ENCODE measurements around the gene OPCML.

OPCML gene

DNA sequence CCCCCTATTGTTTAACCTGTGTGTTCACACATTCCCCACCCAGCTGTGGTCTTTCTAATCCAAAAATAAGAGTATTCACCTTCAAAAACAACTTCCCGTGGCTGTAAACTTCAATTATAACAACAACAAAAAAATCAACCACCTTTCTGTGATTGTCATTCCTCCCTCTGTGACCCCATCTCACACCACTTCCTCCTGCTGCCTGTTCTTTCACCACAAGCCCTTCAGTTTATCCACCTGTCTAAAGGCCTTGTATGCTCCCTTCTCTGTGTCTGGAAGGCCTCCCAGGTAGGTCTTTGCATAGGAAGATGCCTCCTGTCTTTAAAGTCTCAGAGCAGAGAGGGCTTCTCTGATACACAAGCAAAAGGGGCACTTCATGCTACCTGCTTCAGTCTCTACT, 707.7 kb downstream of the OPCML start:
- no peaks in the 10 kb centered on the region for H3K4me1 Mint-ChIP-seq
- no peaks in the 10 kb centered on the region for H3K9me3 Mint-ChIP-seq
- no peak overlapping the region for H3K27ac Mint-ChIP-seq
- no peak overlapping the region for H3K4me3 Mint-ChIP-seq
- no peaks in the 10 kb centered on the region for H3K36me3 Mint-ChIP-seq
- H3K27me3 Mint-ChIP-seq = no peaks in the 10 kb centered on the region

DNA sequence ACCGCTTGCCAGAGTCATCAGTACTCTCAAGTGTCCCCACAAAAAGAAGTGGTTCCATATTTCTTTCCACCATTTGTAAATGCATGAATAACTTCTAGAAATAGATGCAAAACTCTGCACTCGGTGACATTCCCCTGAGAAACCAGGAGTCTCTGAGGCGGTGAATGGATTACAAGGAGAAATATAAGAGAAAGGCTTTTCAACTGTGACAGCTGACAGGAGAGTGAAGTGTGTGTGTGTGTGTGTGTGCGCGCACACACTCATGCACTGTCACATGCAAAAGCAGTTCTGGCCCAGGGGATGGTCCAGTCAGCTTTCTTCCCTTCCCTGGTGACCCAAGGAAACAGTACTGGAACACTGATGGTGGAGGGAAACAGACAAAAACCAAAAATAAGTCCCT, 710.0 kb downstream of the OPCML start:
- H3K27ac Mint-ChIP-seq = no peak overlapping the region
- H3K4me1 Mint-ChIP-seq = no peaks in the 10 kb centered on the region
- no peaks in the 10 kb centered on the region for H3K27me3 Mint-ChIP-seq
- H3K9me3 Mint-ChIP-seq = no peaks in the 10 kb centered on the region
- H3K36me3 Mint-ChIP-seq = no peaks in the 10 kb centered on the region
- no peak overlapping the region for H3K4me3 Mint-ChIP-seq

DNA sequence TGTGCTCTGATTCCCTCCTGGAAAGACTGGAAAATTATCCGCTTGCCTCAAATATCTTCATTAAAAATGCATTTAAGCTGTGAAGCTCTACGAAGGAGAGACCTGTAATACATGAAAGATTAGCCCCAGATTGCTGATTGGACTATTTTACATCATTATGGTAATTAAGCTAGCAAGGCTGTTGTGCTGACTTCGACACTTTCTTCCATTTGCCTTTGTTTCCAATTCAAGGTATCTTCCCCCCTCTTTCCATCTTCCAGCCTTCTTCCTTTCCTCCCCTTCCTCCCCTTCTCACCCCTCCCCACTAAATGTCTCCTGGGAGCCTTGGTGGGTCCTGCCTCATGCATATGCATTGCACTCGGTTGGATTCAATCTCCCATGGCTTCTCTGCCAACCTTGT, 710.8 kb downstream of the OPCML start:
- Mint-ChIP-seq H3K27ac (no peak overlapping the region), H3K36me3 (no peaks in the 10 kb centered on the region), H3K27me3 (no peaks in the 10 kb centered on the region), H3K4me3 (no peak overlapping the region), H3K4me1 (no peaks in the 10 kb centered on the region), H3K9me3 (no peaks in the 10 kb centered on the region)

DNA sequence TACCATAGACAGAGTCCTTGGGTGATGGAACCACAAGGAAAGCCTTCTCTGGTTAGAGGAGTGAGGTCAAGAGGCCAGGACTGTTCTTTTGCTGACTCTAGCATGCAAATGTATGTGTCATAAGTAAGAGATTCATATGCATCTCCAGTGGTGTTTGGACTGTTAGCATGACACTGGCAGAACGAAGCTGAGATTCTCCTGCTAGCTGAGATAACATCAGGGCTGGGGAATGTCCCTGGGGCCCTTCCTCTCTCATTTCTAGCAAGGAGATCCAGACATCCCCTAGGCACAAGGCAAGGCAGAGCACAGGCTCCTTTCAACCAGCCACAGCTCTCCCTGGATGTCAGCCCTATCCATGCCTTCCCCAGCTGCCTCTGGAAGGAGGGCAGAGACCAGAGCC, 711.3 kb downstream of the OPCML start:
- no peaks in the 10 kb centered on the region for H3K9me3 Mint-ChIP-seq
- H3K27ac Mint-ChIP-seq = no peak overlapping the region
- no peaks in the 10 kb centered on the region for H3K27me3 Mint-ChIP-seq
- no peaks in the 10 kb centered on the region for H3K4me1 Mint-ChIP-seq
- no peaks in the 10 kb centered on the region for H3K36me3 Mint-ChIP-seq
- no peak overlapping the region for H3K4me3 Mint-ChIP-seq

DNA sequence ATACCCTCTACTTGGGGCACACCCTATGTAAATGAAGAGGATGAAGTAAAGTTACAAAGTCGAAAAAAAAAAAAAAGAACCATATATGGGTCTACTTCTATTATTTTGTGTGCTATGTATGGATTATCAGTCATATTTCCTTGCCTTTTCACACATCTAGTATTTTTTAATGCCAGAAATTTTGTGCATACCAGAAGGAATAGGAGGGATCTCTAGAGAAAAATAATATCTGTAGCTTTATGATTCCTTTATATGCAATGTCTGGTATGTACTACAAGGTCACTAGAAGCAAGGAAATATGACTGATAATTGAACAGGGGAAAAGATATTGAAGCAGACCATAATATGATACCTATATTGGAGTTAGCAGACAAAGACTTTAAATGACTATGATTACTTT, 713.4 kb downstream of the OPCML start:
- no peaks in the 10 kb centered on the region for H3K4me1 Mint-ChIP-seq

DNA sequence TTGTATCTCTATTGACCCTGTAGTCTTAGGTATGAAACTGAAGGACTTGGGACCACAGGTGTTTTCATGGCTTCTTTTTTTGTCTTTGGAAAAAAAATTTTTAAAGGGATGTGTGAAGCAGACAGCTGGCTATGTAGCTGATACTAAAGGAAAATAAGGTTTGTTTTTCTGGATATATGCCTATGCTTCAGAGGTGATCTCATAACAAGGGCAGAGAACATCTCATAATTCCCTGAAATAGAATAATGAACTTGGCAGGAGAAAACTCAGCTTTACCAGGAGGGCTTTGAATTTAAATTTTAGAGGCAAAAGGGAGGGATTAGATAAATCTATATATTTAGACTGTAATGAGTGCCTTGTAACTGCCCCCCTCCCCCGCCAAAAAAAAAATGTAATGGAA, 714.9 kb downstream of the OPCML start:
- no peak overlapping the region for H3K27ac Mint-ChIP-seq
- H3K36me3 Mint-ChIP-seq = no peaks in the 10 kb centered on the region
- no peaks in the 10 kb centered on the region for H3K9me3 Mint-ChIP-seq
- no peak overlapping the region for H3K4me3 Mint-ChIP-seq
- no peaks in the 10 kb centered on the region for H3K27me3 Mint-ChIP-seq
- H3K4me1 Mint-ChIP-seq = no peaks in the 10 kb centered on the region

More for the DNA sequence above, 713.4 kb downstream of the OPCML start:
- no peaks in the 10 kb centered on the region for H3K27me3 Mint-ChIP-seq
- H3K9me3 Mint-ChIP-seq = no peaks in the 10 kb centered on the region
- H3K4me3 Mint-ChIP-seq = no peak overlapping the region
- H3K27ac Mint-ChIP-seq = no peak overlapping the region
- H3K36me3 Mint-ChIP-seq = no peaks in the 10 kb centered on the region

DNA sequence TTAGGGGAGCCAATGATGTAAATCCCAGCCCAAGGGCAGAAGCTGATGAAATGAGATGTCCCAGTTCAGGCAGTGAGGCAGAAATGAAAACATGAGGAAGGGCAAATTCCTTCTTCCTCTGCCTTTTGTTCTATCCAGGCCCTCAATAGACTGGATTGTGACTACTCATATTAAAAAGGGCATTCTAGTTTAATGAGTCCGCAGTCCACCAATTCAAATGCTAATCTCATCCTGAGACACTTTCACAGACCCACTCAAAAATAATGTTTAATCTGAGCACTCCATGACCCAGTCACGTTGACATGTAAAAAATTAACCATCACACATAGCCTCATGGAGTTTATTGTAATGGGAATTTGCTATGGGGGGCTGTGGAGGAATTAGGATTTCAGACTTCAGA, 717.9 kb downstream of the OPCML start:
- Mint-ChIP-seq H3K27me3 (no peaks in the 10 kb centered on the region), H3K9me3 (no peaks in the 10 kb centered on the region), H3K27ac (no peak overlapping the region), H3K36me3 (no peaks in the 10 kb centered on the region), H3K4me1 (no peaks in the 10 kb centered on the region), H3K4me3 (no peak overlapping the region)

DNA sequence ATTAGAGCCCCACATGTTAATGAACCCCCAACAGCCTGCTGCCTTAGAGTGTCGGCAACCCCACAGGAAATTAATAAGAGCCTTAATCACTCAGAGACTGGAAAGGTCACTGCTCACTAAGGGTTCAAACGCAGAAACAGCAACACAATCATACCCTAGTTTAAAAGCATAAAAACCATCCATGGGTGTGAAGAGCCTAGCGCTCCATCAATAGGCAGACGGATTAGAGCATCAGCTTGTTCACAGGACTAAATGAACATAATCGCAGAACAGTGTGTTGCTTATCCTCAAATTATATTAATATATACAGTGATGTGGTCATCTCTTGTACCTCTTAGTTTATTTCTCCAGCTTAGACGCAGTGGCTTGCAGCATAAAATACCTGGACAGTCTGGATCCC, 720.7 kb downstream of the OPCML start:
- no peaks in the 10 kb centered on the region for H3K4me1 Mint-ChIP-seq
- no peak overlapping the region for H3K4me3 Mint-ChIP-seq
- H3K27me3 Mint-ChIP-seq = no peaks in the 10 kb centered on the region
- H3K27ac Mint-ChIP-seq = no peak overlapping the region
- no peaks in the 10 kb centered on the region for H3K9me3 Mint-ChIP-seq
- no peaks in the 10 kb centered on the region for H3K36me3 Mint-ChIP-seq

DNA sequence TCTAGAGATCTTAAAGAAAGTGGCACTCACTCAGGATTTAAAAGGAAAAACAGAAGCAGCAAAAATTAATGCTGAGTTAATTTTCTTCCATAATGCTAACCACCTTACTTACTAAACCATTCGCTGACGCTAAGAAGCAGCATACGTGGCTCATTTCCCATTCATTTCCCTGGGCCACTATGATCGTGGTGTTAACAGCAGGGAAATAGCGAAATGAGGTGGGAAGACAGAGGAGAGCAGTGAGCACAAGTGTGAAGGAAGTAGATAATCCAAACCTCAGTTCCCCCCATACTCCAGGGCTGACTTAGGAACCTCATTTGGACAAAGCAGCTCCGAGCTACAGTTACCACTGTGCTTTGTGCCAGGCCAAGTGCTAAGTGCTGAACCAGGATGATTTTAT, 723.2 kb downstream of the OPCML start:
- no peak overlapping the region for H3K4me3 Mint-ChIP-seq
- no peaks in the 10 kb centered on the region for H3K36me3 Mint-ChIP-seq
- H3K4me1 Mint-ChIP-seq = no peaks in the 10 kb centered on the region
- H3K9me3 Mint-ChIP-seq = peaks cover 11% of the 10 kb centered on the region
- H3K27ac Mint-ChIP-seq = no peak overlapping the region
- H3K27me3 Mint-ChIP-seq = no peaks in the 10 kb centered on the region

DNA sequence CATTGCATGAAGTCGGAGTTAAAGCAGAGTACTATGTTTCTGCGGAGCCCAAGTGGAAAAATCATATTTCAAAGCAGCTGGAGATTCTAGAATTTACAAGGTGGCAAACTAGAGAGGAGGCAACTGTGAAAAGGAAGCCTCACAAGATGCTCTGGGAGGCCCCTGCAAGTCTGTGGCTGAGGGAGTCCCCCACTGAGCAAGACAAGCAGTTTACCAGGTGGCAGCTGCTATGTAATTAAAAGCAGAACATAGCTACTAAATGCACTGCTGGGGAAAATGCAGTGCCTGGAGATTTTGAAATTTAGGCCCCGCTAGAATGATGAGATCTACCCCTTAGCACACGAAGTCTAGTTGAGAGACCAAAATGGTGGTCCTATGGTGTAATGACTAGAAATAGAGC, 728.0 kb downstream of the OPCML start:
- no peak overlapping the region for H3K27ac Mint-ChIP-seq
- H3K4me1 Mint-ChIP-seq = no peaks in the 10 kb centered on the region
- no peaks in the 10 kb centered on the region for H3K36me3 Mint-ChIP-seq
- H3K27me3 Mint-ChIP-seq = peaks cover 3% of the 10 kb centered on the region
- H3K9me3 Mint-ChIP-seq = peaks cover 19% of the 10 kb centered on the region
- no peak overlapping the region for H3K4me3 Mint-ChIP-seq

DNA sequence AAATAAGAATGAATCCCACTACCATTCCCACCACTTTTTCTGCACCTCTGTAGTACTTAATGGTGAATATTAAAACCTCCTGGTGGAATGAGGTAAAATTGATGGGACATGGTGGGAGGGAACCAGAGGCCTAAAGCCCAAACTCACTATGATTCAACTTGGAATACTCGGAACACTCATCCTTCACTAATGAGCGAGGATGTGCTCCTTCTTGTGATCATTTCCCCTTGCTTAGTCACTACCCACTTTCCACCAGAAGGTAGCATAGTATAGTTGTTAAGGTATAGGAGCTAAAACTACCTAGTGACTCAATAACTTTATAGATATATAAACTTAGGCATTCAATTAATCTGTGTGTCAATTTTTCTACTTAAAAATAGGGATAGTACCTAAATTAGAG, 728.9 kb downstream of the OPCML start:
- Mint-ChIP-seq H3K9me3 (peaks cover 19% of the 10 kb centered on the region), H3K27ac (no peak overlapping the region), H3K27me3 (peaks cover 3% of the 10 kb centered on the region), H3K4me1 (no peaks in the 10 kb centered on the region), H3K4me3 (no peak overlapping the region), H3K36me3 (no peaks in the 10 kb centered on the region)

DNA sequence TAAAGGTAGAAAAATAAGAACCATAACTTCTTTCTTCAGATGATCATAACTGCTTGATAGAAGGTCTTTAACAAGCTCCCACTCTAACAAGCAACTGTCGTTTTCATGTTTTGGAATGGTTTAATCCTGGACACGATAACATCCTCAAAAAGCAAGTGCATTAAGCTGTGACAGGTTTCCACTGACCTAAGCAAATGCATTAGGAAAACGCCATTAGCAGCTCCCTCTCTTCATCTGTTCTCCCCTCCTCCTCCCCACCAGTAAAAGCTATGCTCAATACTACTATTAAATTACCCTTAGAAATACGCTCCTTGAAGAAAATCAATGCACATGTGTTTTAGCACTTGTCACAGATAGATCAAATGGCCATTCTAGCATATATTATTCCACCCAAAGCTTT, 729.4 kb downstream of the OPCML start:
- H3K4me3 Mint-ChIP-seq = no peak overlapping the region
- H3K27me3 Mint-ChIP-seq = peaks cover 3% of the 10 kb centered on the region
- no peak overlapping the region for H3K27ac Mint-ChIP-seq
- no peaks in the 10 kb centered on the region for H3K4me1 Mint-ChIP-seq
- H3K36me3 Mint-ChIP-seq = no peaks in the 10 kb centered on the region
- peaks cover 19% of the 10 kb centered on the region for H3K9me3 Mint-ChIP-seq

DNA sequence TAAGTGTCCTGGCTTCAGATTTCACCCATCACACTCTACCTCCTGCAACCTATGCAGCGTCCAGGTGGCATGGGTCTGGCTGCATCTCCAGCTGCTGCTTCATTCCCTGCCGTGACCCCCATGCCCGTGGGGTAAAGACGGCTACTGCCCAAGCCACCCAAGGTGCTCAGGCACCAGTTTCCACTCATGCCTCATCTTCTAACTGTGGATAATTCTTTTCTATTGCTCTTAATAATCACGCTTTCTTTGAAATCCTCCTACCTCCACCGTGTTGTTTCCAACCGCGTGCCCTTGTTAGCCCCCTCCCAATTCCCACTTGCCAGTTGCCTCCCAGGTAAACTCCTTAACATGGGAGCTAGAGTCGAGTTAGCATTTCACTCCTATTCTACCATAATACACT, 738.5 kb downstream of the OPCML start:
- no peaks in the 10 kb centered on the region for H3K27me3 Mint-ChIP-seq
- H3K27ac Mint-ChIP-seq = no peak overlapping the region
- H3K36me3 Mint-ChIP-seq = no peaks in the 10 kb centered on the region
- H3K4me1 Mint-ChIP-seq = no peaks in the 10 kb centered on the region
- H3K9me3 Mint-ChIP-seq = no peaks in the 10 kb centered on the region
- H3K4me3 Mint-ChIP-seq = no peak overlapping the region

DNA sequence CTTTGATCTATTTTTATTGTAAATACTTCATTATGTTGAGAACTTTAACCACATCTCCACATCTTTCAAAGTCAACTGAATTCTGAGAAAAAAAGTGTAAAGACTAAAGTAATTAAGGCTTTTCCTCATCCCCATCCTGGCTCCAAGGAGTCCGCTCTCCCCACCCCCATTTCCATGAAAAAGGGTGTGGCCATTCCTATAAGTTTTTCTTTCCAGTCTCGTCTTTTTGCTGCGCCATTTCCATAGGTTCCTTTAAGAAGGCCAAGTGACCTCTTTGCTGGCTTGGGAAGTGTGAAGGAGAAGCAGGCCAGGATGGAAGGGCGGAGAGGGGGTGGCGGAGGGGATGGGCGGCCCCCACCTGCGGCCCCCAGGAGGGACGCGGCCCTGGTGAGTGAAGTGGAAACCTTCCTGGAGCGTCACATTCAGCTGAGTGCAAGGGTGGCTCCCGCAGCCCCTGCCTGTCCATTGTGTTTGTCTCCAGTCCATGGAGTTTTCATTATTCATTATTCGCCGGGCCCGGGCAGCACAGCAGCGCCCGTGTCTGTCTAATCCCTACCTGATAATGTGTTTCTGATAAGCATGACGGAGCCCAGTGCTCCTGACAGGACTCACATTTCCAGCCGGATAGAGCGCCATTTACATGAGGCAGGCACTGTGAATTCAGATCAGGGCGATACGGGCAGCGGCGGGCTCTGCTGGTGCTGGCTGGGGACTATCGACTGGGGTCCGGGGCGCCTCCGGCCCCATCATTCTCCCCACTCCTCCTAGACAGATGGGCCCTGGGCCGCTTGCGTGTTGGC, 739.8 kb downstream of the OPCML start:
- no peaks in the 10 kb centered on the region for H3K36me3 Mint-ChIP-seq
- no peak overlapping the region for H3K4me3 Mint-ChIP-seq
- H3K27me3 Mint-ChIP-seq = no peaks in the 10 kb centered on the region
- no peaks in the 10 kb centered on the region for H3K9me3 Mint-ChIP-seq
- no peak overlapping the region for H3K27ac Mint-ChIP-seq
- H3K4me1 Mint-ChIP-seq = no peaks in the 10 kb centered on the region

DNA sequence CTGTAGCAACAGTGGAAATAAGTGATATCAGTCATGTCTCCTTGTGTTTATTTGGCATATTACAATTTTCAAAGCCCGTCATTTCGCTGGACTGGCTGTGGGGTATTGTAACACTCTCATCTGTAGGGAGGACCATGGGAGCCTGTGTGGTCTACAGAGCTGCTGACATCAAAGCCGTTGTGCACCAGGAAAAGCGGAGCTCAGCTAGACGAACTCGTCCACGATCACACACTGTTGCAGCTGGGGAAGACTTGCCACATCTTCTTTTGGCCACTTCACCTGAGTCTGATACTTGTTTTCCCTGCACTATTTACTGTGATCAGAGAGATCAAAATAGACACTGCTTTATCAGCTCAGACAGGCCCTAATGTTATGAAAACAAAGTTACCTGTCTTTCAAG, 741.3 kb downstream of the OPCML start:
- Mint-ChIP-seq H3K27ac (no peak overlapping the region), H3K9me3 (no peaks in the 10 kb centered on the region), H3K27me3 (no peaks in the 10 kb centered on the region), H3K4me1 (no peaks in the 10 kb centered on the region), H3K36me3 (no peaks in the 10 kb centered on the region), H3K4me3 (no peak overlapping the region)

DNA sequence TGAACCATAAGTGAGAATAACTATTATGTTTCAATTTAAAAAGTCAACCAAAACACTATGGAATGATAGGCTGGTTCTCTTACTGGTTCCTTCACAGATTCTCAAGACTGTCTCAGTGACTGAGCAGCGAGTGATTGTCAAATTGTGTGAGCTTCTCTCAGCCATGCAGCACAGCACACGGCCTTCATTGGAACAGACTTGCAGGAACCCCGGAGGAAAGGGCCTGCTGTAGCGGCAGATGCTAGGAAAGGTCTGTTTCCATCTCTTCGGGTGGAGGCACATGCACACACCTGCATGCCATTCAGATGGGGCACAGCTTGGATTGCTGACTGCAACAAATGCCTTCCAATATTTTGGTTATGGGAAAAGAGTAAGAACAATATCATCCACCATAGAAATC, 741.8 kb downstream of the OPCML start:
- Mint-ChIP-seq H3K27ac (no peak overlapping the region), H3K9me3 (no peaks in the 10 kb centered on the region), H3K4me1 (no peaks in the 10 kb centered on the region)

DNA sequence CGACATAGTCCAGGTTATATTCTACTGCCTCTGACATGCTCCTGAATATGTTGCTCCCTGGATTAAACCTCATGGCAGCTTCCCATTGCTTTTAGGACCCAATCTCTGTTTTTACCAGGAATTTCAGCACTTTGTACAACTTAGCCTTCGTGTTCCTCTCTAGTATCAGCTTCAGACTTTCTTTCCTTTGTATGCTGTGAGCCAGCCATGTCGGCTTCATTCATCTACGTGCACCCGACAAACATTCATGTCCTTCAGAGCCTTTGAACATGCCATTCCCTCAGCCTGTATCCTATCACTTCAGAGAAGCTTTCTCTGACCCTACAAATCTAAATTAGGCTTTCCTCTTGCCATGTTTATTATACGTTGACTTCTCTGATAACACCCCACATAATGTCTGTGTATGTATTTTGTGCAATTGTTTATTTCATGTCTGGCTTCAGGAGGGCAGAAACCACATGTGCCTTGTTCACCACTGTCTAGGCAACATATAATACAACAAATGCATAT, 743.4 kb downstream of the OPCML start:
- Mint-ChIP-seq H3K4me3 (no peak overlapping the region), H3K27me3 (no peaks in the 10 kb centered on the region), H3K36me3 (no peaks in the 10 kb centered on the region), H3K4me1 (no peaks in the 10 kb centered on the region), H3K27ac (no peak overlapping the region), H3K9me3 (peaks cover 8% of the 10 kb centered on the region)

More for the DNA sequence above, 741.8 kb downstream of the OPCML start:
- Mint-ChIP-seq H3K4me3 (no peak overlapping the region), H3K36me3 (no peaks in the 10 kb centered on the region), H3K27me3 (no peaks in the 10 kb centered on the region)
